HG02678 (cell line): ENCODE data around the gene PDE8B.

Experiments
- ATAC-seq: cut with Tn5 transposase; IDR thresholded peaks from one replicate; pipeline ENCODE4 v1.9.1; 2021; ENCODE audit warnings: mild to moderate bottlenecking, moderate library complexity; ENCODE audit not compliant: unreplicated experiment

Gene PDE8B

GRCh38 chr5:77316871-77317661 lies 106.6 kb downstream of the PDE8B start:
- no peak for ATAC-seq

- no peak for ATAC-seq
Measured at GRCh38 chr5:77318060-77318459, 107.6 kb downstream of the PDE8B start.

- ATAC-seq = no peak
Measured at GRCh38 chr5:77319117-77319804, 108.8 kb downstream of the PDE8B start.

GRCh38 chr5:77321793-77322394 lies 111.4 kb downstream of the PDE8B start:
- no peak for ATAC-seq

DNA sequence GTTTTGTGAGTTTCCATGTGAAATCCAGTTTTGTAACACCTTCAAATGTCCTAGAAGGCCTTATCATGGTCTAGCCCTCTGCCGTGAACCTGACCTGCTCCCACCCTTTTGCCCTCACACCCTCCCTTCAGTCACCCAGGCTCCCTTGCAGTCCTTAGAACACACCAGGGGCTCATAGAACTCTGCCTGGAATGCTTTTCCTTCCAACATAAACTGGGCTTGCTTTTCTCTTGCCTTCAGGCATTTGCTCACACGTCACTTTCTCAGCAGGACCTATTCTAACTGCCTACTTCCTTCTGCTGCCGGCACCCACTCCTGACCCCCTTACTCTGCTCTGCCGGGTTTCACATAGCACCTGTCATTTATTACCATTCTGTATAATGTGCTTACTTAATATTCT lies 111.9 kb downstream of the PDE8B start:
- ATAC-seq = no peak

- no peak for ATAC-seq
Measured at GRCh38 chr5:77325921-77326541, 115.6 kb downstream of the PDE8B start.

DNA sequence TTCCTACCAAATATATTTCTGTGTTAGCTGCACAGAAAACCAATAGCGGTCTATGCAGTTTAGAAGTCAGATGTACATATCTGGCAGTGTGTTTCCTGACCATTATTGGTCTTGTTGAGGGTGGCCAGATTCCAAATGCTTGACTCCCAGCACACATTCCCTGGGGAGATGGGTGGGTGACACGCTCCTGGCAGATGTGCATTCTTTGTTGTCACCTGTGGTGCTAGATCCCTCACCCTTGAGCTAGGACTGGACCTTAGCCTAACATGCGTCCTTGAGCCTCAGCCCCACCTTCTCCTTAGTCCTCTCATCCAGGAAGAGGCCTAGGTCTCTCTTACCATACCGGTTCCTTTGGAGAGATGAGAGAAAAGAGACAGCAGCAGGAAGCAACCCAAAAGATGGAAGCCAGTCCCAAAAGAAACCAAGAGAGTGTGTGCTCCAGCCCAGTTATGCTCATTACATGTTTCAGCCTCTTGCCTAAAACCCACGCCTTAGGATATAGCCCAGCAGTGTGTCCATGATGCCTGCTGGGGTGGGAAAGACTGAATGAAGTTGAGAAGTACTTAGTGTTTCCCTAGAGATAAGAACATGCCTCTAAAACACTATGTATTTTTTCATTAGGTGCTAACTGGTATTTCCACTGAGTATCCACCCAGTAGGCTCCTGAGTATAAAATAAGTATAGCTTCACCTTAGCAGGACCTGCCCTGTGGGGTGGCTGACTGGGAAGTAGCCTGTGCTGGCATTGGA lies 116.7 kb downstream of the PDE8B start:
- ATAC-seq = no peak

DNA sequence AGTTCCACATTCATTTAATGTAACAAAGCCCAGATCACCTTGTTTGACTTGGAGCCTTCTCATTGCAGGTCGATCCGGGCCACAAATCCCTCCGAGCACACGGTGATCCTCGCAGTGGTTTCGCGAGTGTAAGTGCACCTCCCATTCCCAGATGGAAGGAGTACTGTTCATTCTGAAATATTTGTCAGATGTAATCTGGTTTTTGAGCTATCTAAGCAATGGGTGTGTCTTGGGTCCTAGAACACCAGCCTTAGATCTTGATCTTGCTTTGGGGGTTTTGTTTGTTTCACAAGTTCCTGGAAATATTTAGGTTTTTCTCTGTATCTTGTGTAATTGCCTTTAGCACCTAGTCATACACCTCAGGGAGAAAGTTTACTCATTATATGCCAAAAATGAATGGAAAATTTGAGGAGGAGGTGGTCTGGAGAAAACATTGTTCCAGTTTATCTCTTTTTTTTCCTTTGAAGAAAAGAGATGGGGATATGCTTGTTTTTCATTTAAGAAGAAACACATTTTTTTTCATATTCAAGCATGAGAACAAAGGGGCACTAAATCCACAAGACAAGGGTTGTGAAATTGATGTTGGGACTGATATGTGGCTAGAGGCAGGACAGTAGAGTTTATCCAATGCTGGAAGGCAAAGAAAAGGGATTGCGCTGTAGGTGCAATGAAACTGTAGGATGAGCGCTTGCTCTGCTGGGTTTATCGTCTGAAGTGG lies 118.6 kb downstream of the PDE8B start:
- ATAC-seq = no peak

DNA sequence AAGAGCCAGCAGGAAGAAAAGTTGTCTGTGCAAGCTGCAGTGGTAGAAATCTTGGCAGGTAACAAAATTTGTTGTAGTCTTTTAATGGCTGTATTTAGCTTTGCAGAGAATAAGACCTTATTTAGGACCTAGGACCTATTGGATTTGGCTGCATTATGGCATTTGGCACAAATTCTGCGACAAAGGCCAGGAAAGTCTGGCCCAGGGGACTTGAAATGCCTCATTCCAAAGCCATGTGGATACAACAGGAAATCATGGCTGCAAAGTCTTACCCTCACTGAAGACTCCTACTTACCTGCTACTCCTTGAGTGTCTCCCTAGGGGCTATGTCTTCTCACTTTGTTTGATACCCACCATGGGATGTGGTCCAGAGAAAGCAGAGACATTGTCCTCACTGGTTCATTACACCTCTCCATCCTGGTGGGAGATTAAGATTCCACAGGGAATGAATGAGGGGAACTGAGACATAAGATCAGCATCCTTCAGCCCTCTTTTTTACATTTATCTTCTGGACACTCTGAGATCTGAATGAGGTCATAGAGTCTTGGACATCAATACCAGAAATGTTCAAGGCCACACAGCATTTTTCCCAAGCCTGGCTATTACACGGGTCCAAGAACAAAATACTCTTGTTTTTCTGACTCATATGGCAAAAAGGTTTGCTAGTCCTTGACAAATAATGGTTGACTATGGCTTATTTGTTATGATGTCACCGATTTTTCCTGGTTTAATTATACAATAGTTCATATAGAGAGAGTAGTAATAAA lies 119.4 kb downstream of the PDE8B start:
- ATAC-seq = no peak

DNA sequence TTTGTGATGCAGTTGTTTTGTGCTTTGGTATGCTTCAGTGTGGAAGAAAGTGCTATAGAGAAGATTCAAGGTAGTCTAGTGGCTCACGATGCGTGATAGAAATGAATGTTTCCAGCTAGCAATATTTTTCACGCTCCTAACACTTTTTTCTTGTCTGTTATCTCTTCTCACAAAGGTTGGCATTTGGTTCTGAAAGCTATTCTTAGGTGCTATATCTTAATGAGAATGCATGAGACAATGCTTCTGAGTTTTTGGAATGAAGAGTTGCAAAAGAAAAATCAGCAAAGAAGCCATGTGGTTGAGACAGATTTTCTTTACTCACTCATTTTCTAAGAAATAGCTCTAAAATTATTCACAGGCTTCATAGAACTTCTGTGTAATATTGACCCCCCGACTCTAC lies 122.6 kb downstream of the PDE8B start:
- no peak for ATAC-seq

- no peak for ATAC-seq
Measured at GRCh38 chr5:77333451-77334123, 123.1 kb downstream of the PDE8B start.

GRCh38 chr5:77337246-77337645 lies 126.8 kb downstream of the PDE8B start:
- no peak for ATAC-seq

- no peak for ATAC-seq
Measured at GRCh38 chr5:77337686-77338085, 127.2 kb downstream of the PDE8B start.

DNA sequence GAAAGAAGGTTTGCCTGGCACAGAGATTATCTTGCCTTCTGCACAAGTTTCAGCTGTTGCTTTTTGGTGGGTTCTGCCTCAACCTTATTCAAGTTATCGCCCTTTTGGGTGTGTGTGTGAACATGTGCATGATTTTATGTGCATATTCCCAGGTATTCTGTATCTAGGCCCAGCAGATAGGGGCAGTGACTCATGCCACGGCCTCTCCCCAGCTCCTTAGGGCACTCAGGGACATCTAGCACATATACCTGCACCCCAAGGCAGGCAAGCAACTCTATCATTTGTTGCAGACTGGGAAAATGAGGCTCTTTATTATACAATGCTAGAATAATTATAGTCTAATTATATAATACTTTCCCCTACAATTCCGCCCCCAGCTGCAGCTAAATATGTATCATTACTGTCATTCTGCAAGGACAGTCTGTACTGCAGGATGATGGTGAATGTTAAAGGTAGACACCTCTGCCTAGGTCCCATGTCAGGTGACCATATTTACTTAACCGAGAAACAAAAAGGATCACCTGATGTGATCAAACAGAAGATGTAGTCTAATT lies 128.9 kb downstream of the PDE8B start:
- ATAC-seq = no peak

DNA sequence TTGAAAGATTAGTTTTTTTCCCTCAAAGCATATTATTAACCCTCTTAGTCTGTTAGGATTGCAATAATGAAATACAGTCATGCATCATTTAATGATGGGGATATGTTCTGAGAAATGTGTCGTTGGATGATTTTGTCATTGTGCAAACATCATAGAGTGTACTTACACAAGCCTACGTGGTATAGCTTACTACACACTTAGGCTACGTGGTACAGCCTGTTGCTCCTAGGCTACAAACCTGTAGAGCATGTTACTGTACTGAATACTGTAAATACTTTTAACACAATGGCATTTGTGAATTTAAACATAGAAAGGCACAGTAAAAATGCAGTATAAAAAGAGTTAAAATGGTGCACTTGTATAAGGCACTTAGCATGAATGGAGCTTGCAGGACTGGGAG lies 132.7 kb downstream of the PDE8B start:
- ATAC-seq = no peak

GRCh38 chr5:77347435-77348098 lies 137.1 kb downstream of the PDE8B start:
- no peak for ATAC-seq

GRCh38 chr5:77353251-77353650 lies 142.8 kb downstream of the PDE8B start:
- ATAC-seq = no peak

DNA sequence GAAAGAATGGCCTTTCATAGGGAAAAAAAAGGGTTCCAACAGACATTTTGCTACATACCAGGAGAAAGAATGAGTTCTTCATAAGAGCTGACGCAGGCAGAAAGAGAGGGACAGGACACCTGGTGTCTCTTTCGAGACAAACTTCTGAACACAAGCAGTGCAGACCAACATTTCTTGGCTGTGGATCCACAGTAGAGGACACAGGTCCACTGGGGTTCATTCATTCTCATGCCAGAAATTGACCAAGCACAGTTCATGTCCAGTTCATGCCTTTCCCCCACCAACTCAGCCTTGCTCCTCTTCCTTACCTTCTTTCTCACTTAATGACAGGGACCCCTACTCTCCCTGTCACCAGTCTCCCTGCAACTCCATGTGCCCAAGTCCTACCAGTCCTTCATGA lies 144.0 kb downstream of the PDE8B start:
- no peak for ATAC-seq
